ENCODE data around the gene UCK1. TPM values are rescaled to one million over a fixed set of nuclear protein-coding genes. Genes with fewer than 3 reads are reported as not detected.

UCK1 gene
- polyA plus RNA-seq (ENCODE audit: insufficient read length in 3 of 3): 10 to 100 TPM; 33.7 to 42.8 (median 36.5) TPM
- long read RNA-seq, donor 1, transcript UCK1-204 (7 exons, 2,167 nt): major isoform, 13 of 14 reads
- long read RNA-seq, donor 1, partial matches to known transcripts: 0 of 14 reads
- long read RNA-seq, donor 1, other reads (novel, unspliced or antisense): 0 of 14 reads
- long read RNA-seq, donor 2, transcript UCK1-204 (7 exons, 2,167 nt): major isoform, 17 of 17 reads
- long read RNA-seq, donor 2, partial matches to known transcripts: 0 of 17 reads
- long read RNA-seq, donor 2, other reads (novel, unspliced or antisense): 0 of 17 reads
- long read RNA-seq, donor 3, transcript UCK1-204 (7 exons, 2,167 nt): major isoform, 15 of 15 reads
- long read RNA-seq, donor 3, partial matches to known transcripts: 0 of 15 reads
- long read RNA-seq, donor 3, other reads (novel, unspliced or antisense): 0 of 15 reads
- long read RNA-seq, donor 4, transcript UCK1-204 (7 exons, 2,167 nt): major isoform, 13 of 15 reads
- long read RNA-seq, donor 4, partial matches to known transcripts: 0 of 15 reads
- long read RNA-seq, donor 4, other reads (novel, unspliced or antisense): 0 of 15 reads
- long read RNA-seq, donor 5: 0 reads
- long read RNA-seq, donor 6, transcript UCK1-204 (7 exons, 2,167 nt): major isoform, 8 of 9 reads
- long read RNA-seq, donor 6, partial matches to known transcripts: 0 of 9 reads
- long read RNA-seq, donor 6, other reads (novel, unspliced or antisense): 0 of 9 reads
- long read RNA-seq, donor 7, transcript UCK1-204 (7 exons, 2,167 nt): major isoform, 12 of 12 reads
- long read RNA-seq, donor 7, partial matches to known transcripts: 0 of 12 reads
- long read RNA-seq, donor 7, other reads (novel, unspliced or antisense): 0 of 12 reads
- long read RNA-seq, donor 8, transcript UCK1-204 (7 exons, 2,167 nt): major isoform, 26 of 27 reads
- long read RNA-seq, donor 8, partial matches to known transcripts: 0 of 27 reads
- long read RNA-seq, donor 8, other reads (novel, unspliced or antisense): 0 of 27 reads
- long read RNA-seq, donor 9, transcript UCK1-204 (7 exons, 2,167 nt): major isoform, 9 of 9 reads
- long read RNA-seq, donor 9, partial matches to known transcripts: 0 of 9 reads
- long read RNA-seq, donor 9, other reads (novel, unspliced or antisense): 0 of 9 reads
- long read RNA-seq, donor 10, transcript UCK1-204 (7 exons, 2,167 nt): major isoform, 11 of 11 reads
- long read RNA-seq, donor 10, partial matches to known transcripts: 0 of 11 reads
- long read RNA-seq, donor 10, other reads (novel, unspliced or antisense): 0 of 11 reads
- long read RNA-seq, donor 11, transcript UCK1-204 (7 exons, 2,167 nt): major isoform, 11 of 12 reads
- long read RNA-seq, donor 11, partial matches to known transcripts: 0 of 12 reads
- long read RNA-seq, donor 11, other reads (novel, unspliced or antisense): 0 of 12 reads
- long read RNA-seq, donor 12, partial matches to known transcripts: 0 of 4 reads
- long read RNA-seq, donor 12, other reads (novel, unspliced or antisense): 0 of 4 reads
- long read RNA-seq, donor 13: 0 reads
- long read RNA-seq, donor 14, transcript UCK1-204 (7 exons, 2,167 nt): major isoform, 13 of 15 reads
- long read RNA-seq, donor 14, partial matches to known transcripts: 0 of 15 reads
- long read RNA-seq, donor 14, other reads (novel, unspliced or antisense): 0 of 15 reads
- long read RNA-seq, donor 15, transcript UCK1-204 (7 exons, 2,167 nt): major isoform, 6 of 6 reads
- long read RNA-seq, donor 15, partial matches to known transcripts: 0 of 6 reads
- long read RNA-seq, donor 15, other reads (novel, unspliced or antisense): 0 of 6 reads
- long read RNA-seq, donor 16, transcript UCK1-204 (7 exons, 2,167 nt): major isoform, 42 of 62 reads
- long read RNA-seq, donor 16, transcript UCK1-202 (7 exons, 2,051 nt): minor isoform, 5 of 62 reads
- long read RNA-seq, donor 16, partial matches to known transcripts: 10 of 62 reads
- long read RNA-seq, donor 16, other reads (novel, unspliced or antisense): 0 of 62 reads

DNA sequence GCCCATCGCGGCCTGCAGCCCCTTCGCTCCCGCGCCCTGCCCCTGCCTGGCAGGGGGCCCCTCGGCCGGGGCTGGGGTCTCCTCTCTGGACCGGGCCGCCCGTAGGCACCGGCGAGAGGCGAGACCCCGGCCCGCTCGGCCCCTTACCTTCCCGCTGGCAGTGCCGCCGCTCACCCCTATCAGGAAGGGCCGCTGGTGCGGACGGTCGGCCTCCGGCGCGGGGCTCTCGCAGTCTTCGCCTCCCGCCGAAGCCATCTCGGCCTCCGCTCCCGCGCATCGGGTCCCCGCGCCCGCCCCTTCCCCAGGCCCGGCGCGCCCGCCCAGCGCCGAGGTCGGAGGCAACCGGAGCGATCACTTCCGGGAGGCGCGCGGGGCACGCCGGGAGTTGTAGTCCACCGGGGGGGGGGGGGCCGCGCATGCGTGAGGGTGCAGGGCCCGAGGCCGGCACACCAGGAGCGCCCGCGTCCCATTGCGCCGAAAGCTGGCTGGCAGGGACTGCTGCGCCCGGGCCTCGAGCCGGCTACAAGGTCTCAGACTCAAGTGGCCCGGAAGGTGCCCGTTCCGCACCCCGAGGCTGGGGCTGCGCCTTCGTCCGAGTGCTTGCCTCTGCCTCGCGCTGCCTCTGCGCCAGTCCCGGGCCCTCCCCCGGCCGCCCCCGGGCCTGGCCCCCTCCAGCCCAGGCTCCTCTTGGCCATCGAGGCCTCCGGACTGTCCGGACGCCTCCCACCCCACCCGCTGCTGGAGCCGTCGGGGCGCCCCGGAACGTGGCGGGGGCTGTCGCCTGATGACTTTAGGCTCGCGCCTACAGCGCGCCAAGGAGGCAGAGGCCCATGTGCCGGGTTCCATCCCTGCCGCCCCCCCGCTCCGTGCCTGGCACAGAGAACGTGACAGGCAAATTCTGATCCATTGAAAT is at the start of gene UCK1:
UCK1 (minus strand) TSS at position 344 of the 913 bp plus-strand sequence; CDS start at position 255, 89 bp downstream.
- peak in 10 of 11 donors; percentile 41 to 83 (median 74) for DNase-seq (ENCODE audit: extremely low read depth in 1 of 11, low read depth in 9 of 11, low spot score in 4 of 11)

DNA sequence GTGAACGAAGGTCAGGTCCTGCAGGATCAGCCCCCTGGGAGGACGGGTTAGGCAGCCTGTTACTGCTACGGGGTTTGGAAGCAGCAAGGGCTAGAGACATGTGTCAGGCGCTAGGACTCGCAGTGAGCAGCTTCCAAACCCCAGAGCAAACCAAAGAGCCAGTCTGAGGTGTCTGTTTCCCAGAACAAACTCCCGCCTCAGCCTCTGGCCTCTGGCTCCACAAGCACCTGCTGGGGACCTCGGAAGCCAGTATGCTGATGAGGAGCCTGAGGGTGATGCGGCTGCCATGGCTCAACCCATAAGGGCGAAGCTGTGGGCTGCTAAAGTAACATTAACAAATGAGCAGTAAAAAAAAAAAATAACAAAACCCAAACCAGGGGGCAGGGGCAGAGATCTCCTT is 49.3 kb upstream of the UCK1 start:
- DNase-seq (ENCODE audit: extremely low read depth in 1 of 11, low read depth in 9 of 11, low spot score in 4 of 11): no peak

DNA sequence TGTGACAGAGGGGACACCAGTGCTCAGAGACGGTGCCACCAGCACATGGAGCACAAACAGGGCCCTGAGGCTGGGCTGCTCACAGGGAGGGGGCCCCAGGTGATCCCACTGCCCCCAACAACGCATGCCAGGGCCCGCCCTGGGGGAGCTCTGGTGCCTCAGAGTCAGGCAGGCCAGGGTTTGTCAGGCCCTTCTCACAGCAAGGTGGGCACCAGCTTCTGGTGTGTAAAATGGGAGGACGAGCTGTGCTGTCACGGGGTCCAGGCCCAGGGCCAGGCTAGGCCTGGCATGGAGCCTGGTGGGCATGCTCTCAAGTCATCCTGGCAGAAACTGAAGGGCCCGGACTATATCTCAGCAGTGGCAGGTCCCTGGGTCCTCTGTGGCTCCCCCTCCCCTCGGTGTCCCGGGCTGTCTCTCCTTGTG is 48.7 kb upstream of the UCK1 start:
- DNase-seq (ENCODE audit: extremely low read depth in 1 of 11, low read depth in 9 of 11, low spot score in 4 of 11): no peak

DNA sequence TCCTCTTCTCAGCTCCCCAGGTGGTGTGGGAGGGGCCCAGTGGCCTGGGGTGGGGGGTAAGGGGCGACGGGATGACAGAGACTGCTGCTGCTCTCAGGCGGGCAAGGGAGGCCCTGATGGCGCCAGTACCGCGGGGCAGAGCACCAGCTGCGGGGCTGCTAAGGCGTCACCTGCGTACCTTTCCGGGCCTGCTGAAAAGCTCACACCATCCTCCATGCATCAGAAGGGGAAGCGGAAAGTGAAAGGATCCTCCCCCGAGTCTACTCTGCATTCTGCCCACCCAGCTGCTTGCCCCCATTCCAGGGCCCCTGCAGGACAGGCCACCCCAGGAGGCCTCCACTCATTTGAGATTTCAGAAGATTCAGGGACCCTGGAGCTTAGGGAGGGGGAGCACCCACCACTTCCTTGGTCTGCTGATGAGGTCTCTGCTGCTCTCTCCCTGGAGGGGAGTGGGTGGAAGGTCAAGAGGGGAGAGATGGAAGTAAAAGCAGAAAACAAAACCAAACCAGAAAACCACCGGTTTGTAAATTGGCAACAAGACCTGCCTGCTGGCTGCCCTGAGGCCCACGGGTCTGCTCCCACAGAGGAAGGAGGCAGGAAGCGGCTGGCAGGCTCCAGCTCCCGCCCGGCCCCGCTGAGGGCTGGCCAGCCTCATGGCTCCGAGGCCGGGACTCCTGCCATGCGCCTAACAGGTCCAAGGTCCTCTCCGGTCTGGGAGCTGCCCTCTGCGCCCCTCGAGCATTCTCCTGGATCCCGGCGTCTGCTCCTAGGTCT is 47.9 kb upstream of the UCK1 start:
- DNase-seq (ENCODE audit: extremely low read depth in 1 of 11, low read depth in 9 of 11, low spot score in 4 of 11): no peak

DNA sequence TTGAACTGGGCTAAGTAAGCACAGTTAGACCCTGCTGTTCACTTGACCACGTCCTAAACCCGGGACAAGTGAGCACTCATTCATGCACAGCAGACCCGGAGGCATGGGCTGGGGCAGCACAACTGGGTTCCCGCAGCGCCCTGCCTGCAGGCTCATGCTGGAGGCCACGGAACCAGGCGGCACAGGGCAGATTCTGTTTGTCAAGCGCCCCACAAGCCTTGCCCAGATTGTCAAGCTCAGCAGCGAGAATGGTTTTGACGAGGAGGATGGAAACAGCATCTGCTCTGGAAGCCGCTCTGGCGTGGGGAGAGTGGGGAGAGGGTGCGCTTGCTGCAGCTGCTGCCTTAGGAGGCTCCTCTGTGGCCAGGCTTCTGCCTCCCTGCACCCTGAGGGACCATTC is 47.0 kb upstream of the UCK1 start:
- DNase-seq (ENCODE audit: extremely low read depth in 1 of 11, low read depth in 9 of 11, low spot score in 4 of 11): no peak

DNA sequence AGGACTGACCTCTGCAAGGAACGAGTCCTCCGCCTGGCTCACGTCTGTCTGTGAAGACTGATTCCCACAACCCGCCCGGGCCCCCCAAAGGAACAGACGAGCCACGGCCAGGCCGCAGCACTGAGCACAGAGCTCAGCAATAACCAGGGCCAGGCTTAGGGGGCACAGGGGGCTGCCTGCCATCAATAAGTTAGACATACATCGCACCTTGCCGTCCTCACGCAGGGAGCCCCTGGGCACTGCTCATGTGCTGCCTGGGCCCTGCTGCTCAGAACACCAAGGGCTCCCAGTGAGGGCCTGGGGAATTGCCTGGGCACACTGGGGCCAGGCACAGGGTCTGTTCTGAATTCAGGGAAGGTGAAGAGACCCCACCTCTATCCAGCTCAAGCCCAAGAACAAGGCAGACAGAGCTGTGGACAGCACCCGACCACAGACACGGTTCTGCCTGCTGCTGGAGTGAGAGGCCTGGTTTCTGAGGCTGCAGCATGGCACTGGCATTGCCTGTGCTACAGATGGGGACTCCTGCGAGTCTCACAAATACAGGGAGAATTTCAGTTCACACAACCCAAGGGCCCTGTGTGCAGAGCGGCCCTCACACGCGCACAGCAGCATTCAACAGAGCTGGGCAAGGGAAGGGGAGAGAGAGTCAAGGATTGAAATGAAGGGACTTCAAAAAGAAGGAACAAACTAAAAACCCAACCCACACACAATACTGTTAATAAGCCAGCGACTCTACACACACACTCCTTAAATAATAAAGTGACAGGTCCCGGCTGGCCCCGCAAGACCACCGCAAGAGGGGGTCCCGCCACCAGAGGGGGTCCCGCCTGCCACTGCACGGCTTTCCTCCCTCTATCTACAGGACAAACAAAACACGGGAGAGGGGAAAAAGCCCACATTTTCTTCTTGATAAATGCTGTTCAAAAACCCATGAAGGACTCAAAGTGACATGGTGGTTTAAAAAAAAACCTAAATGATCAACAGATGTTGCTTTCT is 46.2 kb upstream of the UCK1 start:
- DNase-seq (ENCODE audit: extremely low read depth in 1 of 11, low read depth in 9 of 11, low spot score in 4 of 11): no peak

DNA sequence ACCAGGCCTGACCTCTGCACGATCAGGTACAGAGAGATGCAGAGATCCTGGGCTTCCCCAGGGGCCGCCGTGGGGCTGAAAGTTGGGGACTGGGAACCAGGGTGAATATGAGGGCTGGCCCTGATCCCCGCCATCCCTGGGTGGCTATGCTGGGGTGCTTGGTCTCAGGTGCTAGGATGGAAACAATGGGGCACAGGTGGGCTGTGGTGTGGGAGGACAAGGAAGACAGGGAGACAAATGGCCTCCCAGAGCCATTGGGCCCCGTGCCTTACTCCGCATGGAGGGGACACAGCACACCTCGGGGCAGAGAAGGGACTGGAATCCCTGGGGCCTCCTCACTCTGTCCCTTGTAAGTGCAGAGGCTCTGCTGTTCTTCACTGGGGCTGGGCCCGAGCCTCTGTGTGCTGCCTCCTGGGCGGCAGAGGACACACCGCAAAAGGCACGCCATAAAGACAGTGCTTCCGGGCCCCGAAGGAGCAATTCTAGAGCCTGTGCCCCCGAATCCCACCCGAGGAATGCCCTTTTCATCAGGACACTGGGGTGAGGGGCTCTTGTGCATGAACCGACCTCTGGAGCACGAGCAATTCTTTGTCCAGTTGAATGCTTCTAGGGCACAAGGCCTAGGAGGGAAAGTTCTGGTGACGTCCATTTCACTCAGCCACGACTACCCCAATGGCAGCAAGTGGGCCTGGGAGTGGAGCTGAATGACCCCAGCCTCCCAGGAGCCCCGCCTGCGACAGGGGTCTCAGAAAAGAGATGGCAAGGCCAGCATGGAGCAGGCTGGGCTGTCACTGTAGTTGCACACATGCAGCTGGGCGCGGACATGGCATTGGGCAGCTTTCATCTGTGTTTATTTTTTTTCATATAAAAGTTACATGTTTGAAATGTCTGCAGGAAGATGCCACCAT is 45.1 kb upstream of the UCK1 start:
- no peak for DNase-seq (ENCODE audit: extremely low read depth in 1 of 11, low read depth in 9 of 11, low spot score in 4 of 11)

DNA sequence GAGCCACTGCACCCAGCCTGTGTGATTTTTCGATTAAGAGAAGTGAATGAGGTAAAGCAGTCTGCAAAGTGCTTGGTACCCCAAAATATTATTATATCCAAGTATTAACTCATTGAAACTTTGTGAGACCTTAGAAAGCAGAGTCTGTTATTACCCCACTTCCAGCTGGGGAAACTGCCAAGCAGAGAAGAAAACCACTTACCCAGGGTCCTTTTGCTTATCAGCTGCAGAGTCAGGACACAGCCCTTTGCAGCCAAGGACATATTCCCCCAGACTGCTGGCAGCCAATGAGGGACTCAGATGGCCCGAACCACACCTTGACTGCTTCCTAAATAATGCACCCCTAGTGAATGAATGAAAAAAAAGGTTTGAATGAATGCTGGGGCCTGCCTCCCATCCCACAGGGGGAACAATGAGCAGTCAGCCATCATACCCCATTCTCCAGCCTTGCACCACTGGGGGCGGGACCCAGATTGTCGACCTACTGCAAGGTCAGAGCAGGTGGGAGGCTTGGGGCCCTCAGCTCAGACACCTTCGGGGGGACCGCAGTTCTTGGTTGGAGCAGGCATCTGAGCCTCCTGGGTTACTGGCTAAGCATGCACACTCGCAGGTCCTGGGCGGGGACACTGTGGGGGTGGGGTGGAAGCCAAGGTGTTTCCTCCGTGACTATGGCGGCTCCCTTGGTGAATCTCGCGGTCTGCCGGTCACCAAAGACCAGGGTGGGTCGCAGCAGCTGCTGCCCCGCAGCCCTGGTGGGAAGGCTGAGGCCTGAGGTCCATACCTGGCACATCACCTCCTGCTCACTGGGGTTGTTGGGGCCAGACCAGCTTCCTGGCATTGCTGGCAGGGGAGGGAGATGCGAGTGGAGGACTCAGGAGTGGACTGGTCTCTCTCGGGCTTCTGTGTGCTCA is 43.9 kb upstream of the UCK1 start:
- no peak for DNase-seq (ENCODE audit: extremely low read depth in 1 of 11, low read depth in 9 of 11, low spot score in 4 of 11)

DNA sequence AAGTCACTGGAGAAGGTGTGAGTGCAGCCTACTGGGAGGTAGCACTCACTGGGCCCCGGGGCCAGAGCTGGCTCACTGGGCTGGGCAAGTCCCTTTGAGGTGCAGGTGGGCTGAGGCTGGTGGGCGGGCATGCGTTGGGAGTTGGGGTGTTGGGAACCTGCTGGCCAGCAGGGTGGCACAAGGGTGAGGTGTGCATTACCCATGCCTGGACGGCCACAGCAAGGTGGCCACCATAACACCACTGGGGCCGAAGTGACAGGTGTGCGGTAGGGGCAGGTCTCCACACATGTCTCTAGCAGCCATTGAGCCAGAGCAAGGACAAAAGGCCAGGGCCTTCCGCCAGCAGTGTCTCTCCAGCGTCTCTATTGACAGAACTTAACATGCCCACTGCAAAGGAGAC is 36.8 kb upstream of the UCK1 start:
- DNase-seq (ENCODE audit: extremely low read depth in 1 of 11, low read depth in 9 of 11, low spot score in 4 of 11): no peak

DNA sequence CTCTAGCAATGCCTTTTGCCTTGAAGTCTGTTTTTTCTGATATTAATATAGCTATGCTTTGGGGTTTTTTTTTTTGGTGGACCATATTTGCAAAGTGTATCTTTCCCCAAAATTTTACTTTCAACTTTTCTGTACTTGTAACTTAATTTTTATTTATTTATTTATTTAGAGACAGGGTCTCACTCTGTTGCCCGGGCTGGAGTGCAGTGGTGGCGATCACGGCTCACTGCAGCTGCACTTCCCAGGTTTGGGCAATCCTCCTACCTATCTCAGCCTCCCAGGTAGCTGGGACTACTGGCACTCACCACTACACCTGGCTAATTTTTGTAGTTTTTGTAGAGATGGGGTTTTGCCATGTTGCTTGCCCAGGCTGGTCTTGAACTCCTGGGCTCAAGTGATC is 35.1 kb upstream of the UCK1 start:
- no peak for DNase-seq (ENCODE audit: extremely low read depth in 1 of 11, low read depth in 9 of 11, low spot score in 4 of 11)

DNA sequence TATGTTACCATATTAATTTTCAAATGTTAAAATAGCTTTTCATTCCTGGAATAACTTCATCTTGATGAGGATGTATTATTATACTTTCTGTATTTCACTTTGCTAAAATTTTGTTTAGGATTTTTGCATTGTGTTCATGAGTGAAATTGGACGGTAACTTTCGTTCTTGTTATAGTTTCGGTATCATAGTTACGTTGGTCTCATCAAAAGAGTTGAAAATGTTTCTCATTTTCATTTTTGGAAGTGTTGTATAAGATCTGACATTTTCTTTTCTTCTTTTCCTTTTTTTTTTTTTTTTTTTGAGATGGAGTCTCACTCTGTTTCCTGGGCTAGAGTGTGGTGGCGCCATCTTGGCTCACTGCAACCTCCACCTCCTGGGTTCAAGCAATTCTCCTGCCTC is 34.3 kb upstream of the UCK1 start:
- DNase-seq (ENCODE audit: extremely low read depth in 1 of 11, low read depth in 9 of 11, low spot score in 4 of 11): no peak

DNA sequence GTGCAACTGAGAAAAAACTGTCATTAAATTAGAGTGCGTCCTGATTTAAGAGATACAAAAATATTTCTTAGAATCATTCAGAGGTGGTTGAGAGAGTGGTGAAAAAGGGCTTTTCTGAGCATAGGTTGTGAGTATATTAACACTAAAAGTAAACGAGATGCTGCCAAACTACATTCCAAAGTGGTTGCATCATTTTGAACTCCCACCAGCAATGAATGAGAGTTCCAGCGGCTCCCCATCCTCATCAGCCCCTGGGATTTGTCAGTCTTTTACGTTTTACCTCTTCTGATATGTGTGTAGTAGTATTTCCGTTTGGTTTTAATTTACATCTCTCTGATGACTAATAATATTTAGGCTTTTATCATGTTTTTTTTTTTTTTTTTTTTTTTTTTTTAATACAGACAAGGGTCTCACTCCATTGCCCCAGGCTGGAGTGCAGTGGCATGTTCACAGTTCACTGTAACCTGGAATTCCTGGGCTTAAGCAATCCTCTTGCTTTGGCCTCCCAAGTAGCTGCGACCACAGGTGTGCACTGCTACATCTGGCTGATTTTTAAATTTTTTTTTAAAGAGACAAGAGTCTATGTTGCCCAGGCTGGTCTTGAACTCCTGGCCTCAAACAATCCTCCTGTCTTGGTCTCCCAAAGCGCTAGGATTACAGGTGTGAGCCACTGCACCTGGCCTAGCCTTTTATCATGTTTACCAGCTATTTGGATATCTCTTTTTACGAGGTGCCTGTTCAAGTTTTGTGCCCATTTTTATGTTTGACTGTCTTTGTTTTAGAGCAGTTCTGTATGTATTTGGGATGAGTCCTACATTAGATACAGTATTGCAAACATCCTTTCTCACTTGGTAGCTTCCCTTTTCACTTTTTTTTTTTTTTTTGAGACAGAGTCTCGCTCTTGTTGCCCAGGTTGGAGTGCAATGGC is 31.2 kb upstream of the UCK1 start:
- no peak for DNase-seq (ENCODE audit: extremely low read depth in 1 of 11, low read depth in 9 of 11, low spot score in 4 of 11)
